GM12873 (cell line): ENCODE data around the gene CEP83.

ENCODE experiments used
- CTCF ChIP-seq: IDR thresholded peaks from 2 replicates; pipeline ENCODE4 v1.5.1; 2012; ENCODE audit warnings: low read depth, mild to moderate bottlenecking, moderate library complexity, low read length, control low read depth; ENCODE audit not compliant: insufficient read depth; ENCODE audit errors: missing control alignments

CEP83 gene

GRCh38 chr12:94386422-94386821 lies 73.2 kb downstream of the CEP83 start:
- TF ChIP-seq CTCF, result no peak

DNA sequence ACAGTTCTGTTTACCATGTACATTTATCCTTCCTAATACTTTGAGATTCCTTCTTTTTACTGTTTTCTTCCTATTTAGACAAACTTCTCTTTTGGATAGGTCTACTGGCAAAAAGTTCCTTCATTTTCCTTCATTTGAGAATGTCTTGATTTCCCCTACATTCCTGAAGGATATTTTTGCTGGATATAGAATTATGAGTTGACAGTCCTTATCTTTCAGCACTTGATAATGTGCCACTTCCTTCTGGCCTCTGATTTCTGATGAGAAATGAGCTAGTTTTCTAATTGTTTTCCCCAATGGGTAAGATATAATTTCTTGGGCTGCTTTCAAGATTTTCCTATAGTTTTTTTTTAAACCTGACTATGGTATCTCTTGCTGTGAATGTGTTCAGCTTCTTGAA lies 75.6 kb downstream of the CEP83 start:
- TF ChIP-seq CTCF, result no peak

- TF ChIP-seq CTCF, result no peak
These were observed 79.2 kb downstream of the CEP83 start for GRCh38 chr12:94380507-94380906.

GRCh38 chr12:94379479-94380113 lies 80.1 kb downstream of the CEP83 start:
- no peak for TF ChIP-seq CTCF

DNA sequence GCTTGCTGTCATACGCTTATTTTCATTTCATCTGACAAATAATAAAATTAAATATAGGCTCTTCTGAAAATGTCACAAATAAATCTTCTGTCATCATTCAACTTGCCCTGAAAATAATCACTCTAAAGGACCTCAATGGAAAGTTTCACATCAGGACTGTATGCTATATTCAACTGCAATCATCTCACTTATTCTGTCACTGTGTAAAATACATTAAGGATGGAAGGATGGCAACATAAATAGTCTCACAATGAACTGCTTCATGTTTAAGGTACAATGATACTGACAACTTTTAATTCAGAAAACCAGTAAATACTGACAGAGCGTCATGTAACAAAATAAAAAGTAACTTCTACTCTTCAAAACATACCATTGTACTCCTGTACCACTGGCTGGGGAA lies 82.1 kb downstream of the CEP83 start:
- no peak for TF ChIP-seq CTCF

- TF ChIP-seq CTCF, result no peak
These were observed 85.5 kb downstream of the CEP83 start for GRCh38 chr12:94374124-94374523.

DNA sequence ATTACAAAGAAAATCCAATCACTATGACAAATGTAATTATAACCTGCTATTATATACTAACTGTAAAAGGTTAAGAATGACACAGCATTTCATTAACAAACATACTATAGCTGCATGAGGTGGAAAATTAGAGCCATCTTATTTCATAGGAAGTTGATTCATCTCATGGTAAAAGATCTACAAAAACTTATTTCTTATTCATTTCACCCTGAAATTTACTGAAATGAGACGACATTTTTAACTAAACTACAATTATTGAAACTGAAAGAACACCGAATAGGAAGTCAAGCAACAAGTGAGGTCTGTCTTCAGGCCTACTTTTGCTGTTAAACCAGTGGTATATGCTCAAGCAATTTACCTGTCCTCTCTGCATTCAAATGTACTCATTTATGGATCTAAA lies 87.2 kb downstream of the CEP83 start:
- TF ChIP-seq CTCF, result no peak
